Motor neuron (in vitro differentiated cells): ENCODE measurements around the gene ZNF846. TPM values are rescaled to one million over a fixed set of nuclear protein-coding genes. Genes with fewer than 3 reads are reported as not detected.

ENCODE experiments used
- ATAC-seq, 8 experiments: fragments of 200-7000 bp; cut with Tn5 transposase; replicated peaks in 6 of 8; 2 replicates each; pipeline ENCODE4 v1.8.0; 2021; ENCODE audit warnings: mild to moderate bottlenecking in 8 of 8, moderate library complexity in 8 of 8
- H3K27ac ChIP-seq, 2 donors: fragments of 250-450 bp; sonication (Bioruptor Pico); 2 replicates each; pipeline ENCODE4 v1.9.0; 2021; ENCODE audit warnings: antibody characterized with exemption in 2 of 2, mild to moderate bottlenecking in 2 of 2, moderate library complexity in 1 of 2
- H3K4me1 ChIP-seq, 2 donors: fragments of 250-450 bp; sonication (Bioruptor Pico); replicated peaks in 1 of 2; 2 replicates each; pipeline ENCODE4 v1.6.1; 2021; ENCODE audit warnings: antibody characterized with exemption in 2 of 2, mild to moderate bottlenecking in 2 of 2, moderate library complexity in 1 of 2
- H3K4me3 ChIP-seq, 5 donors: fragments of 250-450 bp; sonication (Bioruptor Pico); 2 replicates each; pipeline ENCODE4 v1.9.0; 2021; ENCODE audit warnings: antibody characterized with exemption in 5 of 5, mild to moderate bottlenecking in 5 of 5, moderate library complexity in 4 of 5
- WGBS, 10 experiments: fragments of 450-650 bp; shearing (Covaris generic); methylation state at CpG; one replicate each; pipeline ENCODE4 v1.0.0; 2022; 5-methylcytosine and 5-hydroxymethylcytosine counted together
- in situ Hi-C, 9 experiments: fragments of 400-800 bp; cut with MboI; loops; one replicate each; pipeline ENCODE4 v1.15.0; 2021; ENCODE audit warnings: low sequenced_read_pairs in 9 of 9, low pct_unique_long_range_greater_than_20kb in 2 of 9; ENCODE audit not compliant: unreplicated experiment in 9 of 9
- total RNA-seq, 8 experiments: library from RNA; unstranded; fragments of 300-600 nt; gene quantifications; 2 replicates each; pipeline versions ENCODE4 v1.2.3 to v1.2.4, GENCODE V29; 2022

Gene ZNF846
- total RNA-seq: 10 to 100 TPM in 2 of 8 experiments, 1 to 10 TPM in 6; 5.1 to 15.0 (median 7.6) TPM

DNA sequence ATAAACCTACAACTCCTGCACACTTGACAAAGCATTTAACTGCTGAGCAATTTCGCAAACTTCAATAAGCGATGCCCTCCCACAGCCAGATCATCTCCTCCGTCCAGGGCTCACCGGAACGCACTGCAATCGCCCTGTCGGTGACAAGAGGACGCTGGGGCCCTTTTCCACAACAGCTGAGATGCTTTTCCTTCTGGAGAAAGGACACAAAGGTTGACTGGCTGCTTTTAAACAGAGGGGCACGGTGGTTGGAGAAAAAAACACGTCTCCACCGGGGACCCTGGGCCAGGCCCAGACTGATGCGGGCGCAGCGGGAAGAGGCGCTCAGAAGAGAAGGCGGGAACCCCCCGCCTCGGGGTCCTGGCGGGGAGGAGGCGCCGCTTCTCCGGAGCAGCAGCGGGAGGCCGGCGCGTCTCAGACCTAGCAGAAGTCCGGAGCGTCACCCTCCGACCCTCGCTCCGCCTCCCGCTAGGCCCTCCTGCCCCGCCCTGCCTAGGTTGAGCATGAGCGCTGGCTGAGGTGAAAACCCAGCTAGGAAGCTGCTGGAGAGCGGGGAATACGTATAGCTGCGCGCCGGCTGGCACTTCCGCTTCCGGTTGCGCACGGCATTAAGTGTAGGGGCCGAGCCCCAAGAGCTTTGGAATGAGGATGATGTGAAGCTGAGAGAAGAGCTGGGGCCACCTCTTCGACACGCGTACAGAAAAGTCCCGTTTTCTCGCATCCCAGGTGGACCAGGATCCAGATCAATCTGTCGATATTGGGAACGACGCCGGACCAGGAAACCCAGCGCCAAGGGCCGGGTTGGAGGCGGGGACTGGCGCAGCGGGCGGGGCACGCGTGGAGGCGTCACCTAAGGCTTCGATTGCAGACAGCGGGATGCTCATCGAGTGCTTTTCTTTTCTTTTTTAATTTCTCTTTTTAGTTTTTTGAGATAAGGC is at the start of gene ZNF846:
ZNF846 (minus strand) TSS at position 564 of the 938 bp plus-strand sequence. CDS start 3,788 bp downstream, outside the sequence.
- H3K4me3 ChIP-seq: peak within 1 kb of the TSS; percentile 62 to 90 (median 71)
- peak; percentile 98 to 99 (median 98) for ATAC-seq
- H3K4me1 ChIP-seq: peaks cover 10 to 16% of the 10 kb centered on the region in 2 donors
- in situ Hi-C loops: loop anchor here in 1 of 9 experiments (25.0 kb wide), 1 partner anchor 106 kb away; no protein-coding TSS in a partner anchor
- WGBS, 10 experiments: 0 to 4% (median 2%) methylated on average over 1 to 18 of the region's 65 CpGs; no CpG with 5 or more reads in 1 of the 10 experiments
- H3K27ac ChIP-seq: peak within 1 kb of the TSS; percentile 96

DNA sequence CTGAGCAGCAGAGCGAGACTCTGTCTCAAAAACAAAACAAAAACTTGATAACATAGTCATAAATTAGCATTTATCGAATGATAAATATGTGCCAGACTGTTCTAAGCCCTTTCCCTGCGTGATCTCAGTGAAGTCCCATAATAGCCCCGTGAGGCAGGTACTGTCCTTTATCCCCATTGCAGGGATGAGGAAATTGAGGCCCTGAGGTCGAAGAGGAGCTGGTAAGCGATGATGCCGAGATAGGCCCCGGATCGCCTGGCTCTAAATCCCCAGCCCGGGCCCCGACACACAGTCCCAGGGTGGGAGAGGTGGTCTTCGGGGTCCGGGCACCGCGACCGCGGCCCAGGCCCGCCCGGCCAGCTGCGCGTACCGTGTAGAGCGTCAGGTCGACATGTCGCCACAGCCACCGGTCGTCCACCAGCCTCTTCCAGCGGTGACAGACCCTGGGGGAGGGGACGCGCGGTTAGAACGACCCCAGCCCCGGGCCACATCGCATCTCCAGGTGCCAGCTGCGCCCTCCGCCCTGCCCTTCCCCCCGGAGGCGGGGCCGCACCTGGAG is 49.7 kb upstream of the ZNF846 start:
- in situ Hi-C loops: loop anchor here in 1 of 9 experiments (25.0 kb wide), 1 partner anchor 681 kb away; the partner anchor contains the start of genes OR7G3 and ZNF317
- ATAC-seq: peak in 3 of 8 experiments; percentile 0 to 2 (median 0)

DNA sequence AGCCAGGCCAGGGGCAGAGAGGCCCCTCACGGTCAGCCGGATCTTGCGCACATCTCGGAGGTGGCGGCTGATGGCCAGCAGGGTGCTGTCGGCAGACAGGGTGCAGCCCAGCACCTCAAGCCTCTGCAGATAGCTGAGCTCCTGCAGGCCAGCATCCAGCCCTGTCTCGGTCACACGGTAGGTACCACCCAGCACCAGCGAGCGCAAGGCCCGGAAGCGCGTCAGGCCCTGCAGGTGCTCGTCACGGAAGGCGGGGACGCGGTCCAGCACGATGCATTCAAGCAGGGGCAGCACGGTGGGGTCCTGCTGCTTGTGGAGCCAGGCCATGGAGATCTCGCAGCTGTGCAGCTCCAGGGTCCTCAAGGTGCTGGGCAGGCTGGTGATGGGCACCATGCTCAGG is 42.6 kb upstream of the ZNF846 start:
- in situ Hi-C loops: loop anchor here in 1 of 9 experiments (25.0 kb wide), 1 partner anchor 674 kb away; the partner anchor contains the start of genes OR7G3 and ZNF317
- 100% methylated on average over 8 to 14 of the region's 21 CpGs; no CpG with 5 or more reads in 8 of the 10 experiments for WGBS, 10 experiments
- Histone ChIP-seq H3K27ac (no peak overlapping the region), H3K4me3 (no peak overlapping the region), H3K4me1 (no peaks in the 10 kb centered on the region)
- ATAC-seq: peak in 4 of 8 experiments; percentile 20 to 42 (median 34)

More for the DNA sequence above, 49.7 kb upstream of the ZNF846 start:
- peaks cover 11% of the 10 kb centered on the region in 2 donors for H3K4me1 ChIP-seq
- H3K4me3 ChIP-seq: peak overlapping the region; percentile 77 to 91 (median 85)
- 0 to 20% (median 8%) methylated on average over 2 to 14 of the region's 39 CpGs; no CpG with 5 or more reads in 4 of the 10 experiments for WGBS, 10 experiments
- H3K27ac ChIP-seq: peak overlapping the region; percentile 96

DNA sequence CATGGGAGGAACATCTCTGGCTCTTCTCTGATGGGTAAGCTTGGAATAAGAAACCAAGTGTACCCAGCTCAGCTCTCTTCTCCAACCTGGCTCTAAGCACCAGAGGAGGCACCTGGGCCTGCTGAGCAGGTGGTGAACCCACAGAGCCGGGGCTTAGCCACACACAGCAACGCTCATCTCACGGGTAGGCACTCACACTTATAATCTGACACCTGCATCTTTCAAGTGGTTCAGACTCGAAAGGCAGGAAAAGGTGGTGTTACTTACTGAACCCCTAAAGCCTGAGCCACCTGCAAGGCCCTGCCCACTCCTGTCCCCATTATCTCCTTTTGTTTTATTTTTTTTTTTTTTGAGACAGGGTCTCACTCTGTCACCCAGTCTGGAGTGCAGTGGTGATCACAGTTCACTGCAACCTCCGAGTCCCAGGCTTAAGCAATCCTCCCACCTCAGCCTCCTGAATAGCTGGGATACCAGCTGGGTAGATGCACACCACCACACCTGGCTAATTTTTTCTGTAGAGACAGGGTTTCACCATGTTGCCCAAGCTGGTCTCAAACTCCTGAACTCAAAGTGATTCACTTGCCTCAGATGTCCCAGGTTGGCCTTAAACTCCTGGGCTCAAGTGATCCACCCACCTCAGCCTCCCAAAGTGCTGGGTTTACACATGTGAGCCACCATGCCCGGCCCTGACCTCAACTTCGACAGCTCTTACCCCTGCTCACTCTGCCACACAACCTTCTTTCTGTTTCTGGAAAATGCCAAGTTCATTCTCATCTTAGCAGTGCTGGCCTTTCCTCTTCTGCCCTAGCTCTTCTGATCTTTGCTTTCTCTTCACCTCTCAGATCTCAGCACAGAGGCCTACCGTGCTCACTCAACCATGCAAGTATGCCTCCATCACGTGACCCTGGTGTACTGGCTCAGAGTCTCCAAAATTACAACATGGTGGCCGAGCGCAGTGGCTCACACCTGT is 40.6 kb upstream of the ZNF846 start:
- Histone ChIP-seq H3K4me3 (no peak overlapping the region), H3K4me1 (no peaks in the 10 kb centered on the region), H3K27ac (no peak overlapping the region)
- no peak for ATAC-seq
- in situ Hi-C loops: loop anchor here in 1 of 9 experiments (25.0 kb wide), 1 partner anchor 672 kb away; the partner anchor contains the start of genes OR7G3 and ZNF317
- WGBS, 10 experiments: 73 to 100% (median 99%) methylated on average over 1 to 8 of the region's 11 CpGs; no CpG with 5 or more reads in 4 of the 10 experiments

DNA sequence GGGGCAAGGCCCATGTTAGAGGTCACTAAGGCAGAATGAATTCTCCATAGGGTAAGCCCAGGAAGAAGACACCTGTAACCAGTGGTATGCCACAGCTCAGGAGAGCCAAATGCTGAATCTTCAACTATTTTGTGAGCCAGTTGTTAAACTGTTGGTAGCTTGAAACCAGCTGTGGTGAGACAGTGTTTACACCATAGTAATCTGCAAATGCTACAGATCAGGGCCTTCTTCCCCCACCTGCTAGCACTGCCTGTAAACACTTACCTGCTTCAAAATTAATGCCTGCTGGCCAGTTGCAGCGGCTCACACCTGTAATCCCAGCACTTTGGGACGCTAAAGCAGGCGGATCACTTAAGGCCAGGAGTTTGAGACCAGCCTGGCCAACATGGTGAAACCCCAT is 38.3 kb upstream of the ZNF846 start:
- in situ Hi-C loops: loop anchor here in 1 of 9 experiments (25.0 kb wide), 1 partner anchor 670 kb away; the partner anchor contains the start of genes OR7G3 and ZNF317
- no peak overlapping the region for H3K27ac ChIP-seq

DNA sequence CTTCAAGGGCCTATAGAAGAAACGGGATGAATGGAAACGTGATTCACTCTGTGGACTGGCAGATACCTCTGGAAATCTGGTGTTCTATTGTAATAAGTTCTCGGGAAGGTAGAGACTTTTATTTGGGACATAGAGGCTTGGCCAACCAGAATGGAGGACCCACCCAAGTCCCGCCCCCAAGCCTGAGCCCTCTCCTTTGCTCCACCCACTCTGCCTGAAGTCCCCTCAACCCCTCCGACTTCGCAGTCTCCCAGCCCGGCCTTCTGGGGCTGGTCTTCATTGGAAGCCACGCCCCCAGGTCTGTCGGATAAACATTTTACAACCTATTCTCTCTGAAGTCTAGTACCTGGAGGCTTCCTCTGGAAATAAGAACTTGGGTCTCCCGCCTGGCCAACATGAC is 33.4 kb upstream of the ZNF846 start:
- H3K4me3 ChIP-seq: no peak overlapping the region
- no peak overlapping the region for H3K27ac ChIP-seq
- ATAC-seq: no peak
- WGBS, 10 experiments: 81 to 100% (median 88%) methylated on average over 1 to 6 of the region's 10 CpGs; no CpG with 5 or more reads in 4 of the 10 experiments
- in situ Hi-C loops: loop anchor here in 1 of 9 experiments (25.0 kb wide), 1 partner anchor 665 kb away; the partner anchor contains the start of genes OR7G3 and ZNF317
- H3K4me1 ChIP-seq: no peaks in the 10 kb centered on the region

More for the DNA sequence above, 38.3 kb upstream of the ZNF846 start:
- H3K4me1 ChIP-seq: no peaks in the 10 kb centered on the region
- H3K4me3 ChIP-seq: no peak overlapping the region
- ATAC-seq: no peak
- WGBS, 10 experiments: 83 to 100% (median 97%) methylated on average over 1 to 3 of the region's 3 CpGs; no CpG with 5 or more reads in 4 of the 10 experiments

DNA sequence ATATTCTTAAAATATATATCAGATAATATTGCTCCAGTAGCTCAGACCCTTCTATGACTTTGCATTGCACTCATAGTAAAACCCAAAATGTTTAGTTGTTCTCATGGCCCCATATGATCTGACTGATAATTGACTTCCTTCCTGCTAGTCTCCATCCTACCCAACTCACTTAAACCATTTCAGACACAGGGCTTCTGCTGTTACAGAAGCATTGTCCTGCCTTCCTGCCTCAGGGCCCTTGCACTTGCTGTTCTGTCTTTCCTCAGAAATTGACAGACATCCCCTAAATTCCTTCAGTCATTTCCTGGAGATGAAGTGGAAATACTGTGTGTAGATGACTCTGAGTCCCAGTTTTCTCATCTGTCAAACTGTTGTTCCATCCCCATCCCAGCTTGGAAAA is 30.6 kb upstream of the ZNF846 start:
- H3K4me1 ChIP-seq: no peaks in the 10 kb centered on the region
- in situ Hi-C loops: loop anchor here in 8 of 9 experiments (10.0 to 25.0 kb wide), 3 partner anchors 162 to 174 kb away; partner anchors contain the start of gene ZNF561 (in 4 of the 8)

DNA sequence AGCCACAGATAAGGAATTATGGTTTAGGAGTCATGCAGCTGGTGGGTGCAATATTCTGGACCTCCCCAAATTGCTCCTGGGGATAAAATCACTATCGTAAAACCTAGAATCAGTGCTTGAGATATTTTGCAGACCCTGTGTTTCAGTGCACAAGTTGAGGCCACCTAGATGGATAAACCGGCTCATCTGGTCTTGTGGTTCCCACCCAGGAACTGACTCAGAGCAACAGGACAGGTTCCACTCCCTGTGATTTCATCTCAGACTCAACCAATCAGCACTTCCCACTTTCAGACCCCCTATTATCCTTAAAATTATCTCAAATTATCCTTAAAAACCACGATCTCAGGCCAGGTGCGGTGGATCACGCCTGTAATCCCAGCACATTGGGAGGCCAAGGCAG is 29.3 kb upstream of the ZNF846 start:
- WGBS, 10 experiments: 20 to 89% (median 80%) methylated on average over 1 to 5 of the region's 5 CpGs; no CpG with 5 or more reads in 3 of the 10 experiments
- in situ Hi-C loops: loop anchor here in 8 of 9 experiments (10.0 to 25.0 kb wide), 3 partner anchors 161 to 173 kb away; partner anchors contain the start of gene ZNF561 (in 4 of the 8)
- no peak for ATAC-seq
- no peaks in the 10 kb centered on the region for H3K4me1 ChIP-seq
- no peak overlapping the region for H3K27ac ChIP-seq
- H3K4me3 ChIP-seq: no peak overlapping the region

More for the DNA sequence above, 30.6 kb upstream of the ZNF846 start:
- ATAC-seq: no peak
- Histone ChIP-seq H3K4me3 (no peak overlapping the region), H3K27ac (no peak overlapping the region)

DNA sequence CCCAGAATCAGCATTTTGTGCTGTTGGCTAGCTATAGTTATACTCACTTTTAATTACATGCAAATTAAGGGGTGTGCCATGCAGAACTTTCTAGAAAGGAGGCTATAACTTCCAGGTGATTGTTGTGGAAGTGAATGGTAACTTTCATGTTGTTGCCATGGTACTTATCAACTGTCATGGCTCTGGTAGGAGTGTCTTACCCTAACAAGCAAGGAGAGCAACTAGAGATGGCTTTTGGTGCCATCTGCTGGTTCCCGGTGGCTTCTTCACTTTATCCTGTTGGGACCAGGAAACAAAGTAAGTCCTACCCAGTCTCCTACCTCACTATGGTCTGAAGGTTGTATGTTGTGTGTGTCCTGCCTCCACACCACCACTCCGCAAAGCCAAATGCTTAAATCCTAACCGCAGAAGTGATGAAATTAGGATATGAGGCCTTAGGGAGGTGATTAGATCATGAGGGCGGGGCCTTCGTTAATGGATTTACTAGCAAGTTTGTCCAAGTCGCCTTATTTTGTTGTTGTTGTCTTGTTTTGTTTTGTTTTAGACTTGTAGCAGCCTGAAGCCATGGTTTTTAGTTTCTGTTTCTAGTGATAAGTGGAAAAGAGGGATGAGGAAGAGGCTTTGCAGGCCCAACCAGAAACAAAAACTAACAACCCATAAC is 27.7 kb upstream of the ZNF846 start:
- no peak overlapping the region for H3K27ac ChIP-seq
- ATAC-seq: peak in 7 of 8 experiments; percentile 9 to 47 (median 26)
- no peak overlapping the region for H3K4me3 ChIP-seq
- 0 to 100% (median 57%) methylated on average over 1 to 5 of the region's 6 CpGs; no CpG with 5 or more reads in 3 of the 10 experiments for WGBS, 10 experiments
- in situ Hi-C loops: loop anchor here in 8 of 9 experiments (10.0 to 25.0 kb wide), 3 partner anchors 159 to 171 kb away; partner anchors contain the start of gene ZNF561 (in 4 of the 8)
- H3K4me1 ChIP-seq: peaks cover 0 to 1% of the 10 kb centered on the region in 2 donors

DNA sequence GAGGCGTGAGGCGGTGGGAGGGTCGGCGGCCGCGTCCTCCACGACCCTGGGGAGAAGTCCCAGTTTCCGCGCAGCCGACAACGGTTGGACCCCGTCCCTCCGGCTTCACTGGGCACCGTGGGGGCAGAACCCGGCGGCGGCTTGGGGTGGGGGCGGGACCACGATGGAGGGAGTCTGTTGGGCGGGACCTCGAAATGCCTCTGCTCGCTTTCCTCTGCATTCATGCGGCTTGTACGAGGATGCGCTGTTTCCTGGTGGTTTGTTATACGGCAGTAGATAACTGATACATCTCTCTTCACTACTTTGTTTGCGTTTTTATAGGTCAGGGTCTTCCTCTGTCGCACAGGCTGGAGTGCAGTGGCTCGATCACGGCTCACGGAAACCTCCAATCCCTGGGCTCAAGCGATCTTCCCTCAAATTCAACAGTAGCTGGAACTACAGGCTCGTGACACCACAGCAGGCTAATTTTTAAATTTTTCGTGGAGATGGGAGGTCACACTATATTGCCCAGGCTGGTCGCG is 24.6 kb upstream of the ZNF846 start:
- H3K4me3 ChIP-seq: peak overlapping the region; percentile 33 to 77 (median 61)
- 35 to 80% (median 49%) methylated on average over 2 to 10 of the region's 36 CpGs; no CpG with 5 or more reads in 2 of the 10 experiments for WGBS, 10 experiments
- in situ Hi-C loops: loop anchor here in 8 of 9 experiments (10.0 to 25.0 kb wide), 3 partner anchors 156 to 168 kb away; partner anchors contain the start of gene ZNF561 (in 4 of the 8)
- ATAC-seq: peak in 3 of 8 experiments; percentile 12 to 37 (median 19)
- H3K4me1 ChIP-seq: peaks cover 20 to 21% of the 10 kb centered on the region in 2 donors
- H3K27ac ChIP-seq: peak overlapping the region; percentile 75 to 80
